Dermis lymphatic vessel endothelial cell (primary cell): ENCODE data around the gene TMEM79. TPM values are rescaled to one million over a fixed set of nuclear protein-coding genes. Genes with fewer than 3 reads are reported as not detected.

ENCODE experiments used
- total RNA-seq: library from RNA; depleted of rRNA; stranded (reverse); fragments of >200 nt; gene quantifications from 2 replicates; pipeline ENCODE4 v1.2.1, GENCODE V29; 2014

Gene TMEM79
- 0.54 and 0.95 TPM in 2 replicates for total RNA-seq

GRCh38 chr1:156284112-156284511, at the start of gene TMEM79:
Gene TMEM79 (plus strand): TSS chr1:156284325. CDS start chr1:156285227, 902 bp downstream.

GRCh38 chr1:156241926-156242325, 42.2 kb upstream of the TMEM79 start, which contains the start of gene BGLAP:
Gene BGLAP (plus strand): TSS chr1:156242184. CDS start chr1:156242232, 48 bp downstream.

GRCh38 chr1:156247460-156248322, 36.4 kb upstream of the TMEM79 start, which contains the start of gene PAQR6:
Gene PAQR6 (minus strand): TSS chr1:156248056. CDS start chr1:156246731, 1,325 bp downstream.

GRCh38 chr1:156282479-156283222, 1.5 kb upstream of the TMEM79 start, which contains the start of gene SMG5:
Gene SMG5 (minus strand): TSS chr1:156282825. CDS start chr1:156282680, 145 bp downstream.

GRCh38 chr1:156295391-156295947, 11.3 kb downstream of the TMEM79 start, which contains the start of gene GLMP:
Gene GLMP (minus strand): TSS chr1:156295679. CDS start chr1:156295645, 34 bp downstream.

GRCh38 chr1:156298852-156299357, 14.8 kb downstream of the TMEM79 start, which contains the start of gene VHLL:
Gene VHLL (minus strand): TSS chr1:156299307. CDS start chr1:156299189, 118 bp downstream.

GRCh38 chr1:156338180-156338976, 54.3 kb downstream of the TMEM79 start, which contains the start of the genes CCT3 and TSACC:
Gene CCT3 (minus strand): TSS chr1:156338292. CDS start chr1:156338184, 108 bp downstream.
Gene TSACC (plus strand): TSS chr1:156338526. CDS start chr1:156339758, 1,232 bp downstream.

Other genes starting within 250 kb of the TMEM79 start
- 10.5 and 13.6 TPM in 2 replicates for gene UBQLN4, start 230.5 kb upstream of the TMEM79 start, total RNA-seq
- gene LAMTOR2, start 229.5 kb upstream of the TMEM79 start, total RNA-seq = 79.8 and 102 TPM in 2 replicates
- not detected in 2 replicates for gene RAB25, start 223.2 kb upstream of the TMEM79 start, total RNA-seq
- gene MEX3A, start 201.9 kb upstream of the TMEM79 start, total RNA-seq = 2.9 and 4.8 TPM in 2 replicates
- 254 and 363 TPM in 2 replicates for gene LMNA, start 169.6 kb upstream of the TMEM79 start, total RNA-seq
- gene SEMA4A, start 130.7 kb upstream of the TMEM79 start, total RNA-seq = 0.52 and 0.65 TPM in 2 replicates
- 10.1 and 10.3 TPM in 2 replicates for gene SLC25A44, start 90.2 kb upstream of the TMEM79 start, total RNA-seq
- 58.4 and 60.4 TPM in 2 replicates for gene PMF1, start 71.3 kb upstream of the TMEM79 start, total RNA-seq
- gene BGLAP, start 42.1 kb upstream of the TMEM79 start, total RNA-seq = 0.33 and 0.43 TPM in 2 replicates
- gene PAQR6, start 36.3 kb upstream of the TMEM79 start, total RNA-seq = 0.33 and 0.52 TPM in 2 replicates
- gene SMG5, start 1.5 kb upstream of the TMEM79 start, total RNA-seq = 38.4 and 42.6 TPM in 2 replicates
- gene GLMP, start 11.4 kb downstream of the TMEM79 start, total RNA-seq = 48.9 and 54.0 TPM in 2 replicates
- gene VHLL, start 15.0 kb downstream of the TMEM79 start, total RNA-seq = 0.11 TPM in 1 of 2 replicates, not detected in the other
- gene CCT3, start 54.0 kb downstream of the TMEM79 start, total RNA-seq = 378 and 523 TPM in 2 replicates
- 0.09 and 0.11 TPM in 2 replicates for gene TSACC, start 54.2 kb downstream of the TMEM79 start, total RNA-seq
- gene RHBG, start 84.9 kb downstream of the TMEM79 start, total RNA-seq = not detected in 2 replicates
- 4.6 and 6.8 TPM in 2 replicates for gene MEF2D, start 216.4 kb downstream of the TMEM79 start, total RNA-seq